IMR-90 (cell line): ENCODE data around the gene THBS1. TPM values are rescaled to one million over a fixed set of nuclear protein-coding genes. Genes with fewer than 3 reads are reported as not detected.
A peak's percentile ranks its signal among the peaks of the same experiment; 100 is the strongest.

ENCODE experiments used
- ATAC-seq: fragments of 200-7000 bp; cut with Tn5 transposase; 2 replicates; pipeline ENCODE4 v1.9.1; 2020; ENCODE audit warnings: low read depth, mild to moderate bottlenecking, moderate library complexity
- BruUV-seq: library from RNA; stranded (reverse); fragments of 400-500 nt; replicated peaks from 2 replicates; lab custom pipeline; 2021; lab: Mats Ljungman, UMichigan
- CTCF ChIA-PET: fragments of 300-600 bp; formaldehyde crosslinking; extraction: SDS; loops from one replicate; lab custom pipeline; 2021; ENCODE audit warnings: antibody characterized with exemption; lab: Yijun Ruan, JAX
- POLR2A ChIA-PET: fragments of 300-600 bp; sonication (Branson Sonifier 250); formaldehyde crosslinking; loops from one replicate; lab custom pipeline; 2022; ENCODE audit warnings: antibody characterized with exemption; ENCODE audit not compliant: unreplicated experiment; lab: Charles Lee
- DNase-seq: peaks from one replicate; pipeline ENCODE4 v3.0.0; 2013
- H2AFZ ChIP-seq: replicated peaks from 2 replicates; pipeline ENCODE3; 2013; ENCODE audit warnings: low read length, mild to moderate bottlenecking; ENCODE audit not compliant: poor library complexity
- H2AK5ac ChIP-seq: 2 replicates; pipeline ENCODE4 v1.6.1; 2013; ENCODE audit warnings: low read depth, low read length, inconsistent platforms
- H2AK9ac ChIP-seq: replicated peaks from 2 replicates; pipeline ENCODE3; 2013; ENCODE audit warnings: mild to moderate bottlenecking, low read depth, low read length, moderate library complexity; ENCODE audit not compliant: poor library complexity
- H2BK120ac ChIP-seq: 2 replicates; pipeline ENCODE4 v1.6.1; 2013; ENCODE audit warnings: low read depth, low read length, inconsistent platforms
- H2BK15ac ChIP-seq: 3 replicates; pipeline ENCODE4 v1.6.1; 2013; ENCODE audit warnings: low read depth, low read length, inconsistent platforms
- H2BK20ac ChIP-seq: 2 replicates; pipeline ENCODE4 v1.6.1; 2013; ENCODE audit warnings: low read depth, mild to moderate bottlenecking, inconsistent platforms, low read length, moderate library complexity
- H2BK5ac ChIP-seq: 2 replicates; pipeline ENCODE4 v1.6.1; 2013; ENCODE audit warnings: mild to moderate bottlenecking, low read depth, low read length, inconsistent platforms; ENCODE audit not compliant: poor library complexity, severe bottlenecking
- H3K14ac ChIP-seq: replicated peaks from 2 replicates; pipeline ENCODE4 v1.6.1; 2013; ENCODE audit warnings: low read depth, low read length, inconsistent platforms
- H3K18ac ChIP-seq: 2 replicates; pipeline ENCODE4 v1.6.1; 2013; ENCODE audit warnings: low read depth, low read length, control low read depth
- H3K23ac ChIP-seq: 2 replicates; pipeline ENCODE4 v1.6.1; 2013; ENCODE audit warnings: low read depth, low read length, inconsistent platforms
- H3K27ac ChIP-seq: 2 replicates; pipeline ENCODE4 v1.5.1; 2013; ENCODE audit warnings: mild to moderate bottlenecking, control low read depth, low read length; ENCODE audit not compliant: insufficient read depth
- H3K27me3 ChIP-seq: 2 replicates; pipeline ENCODE4 v1.6.1; 2013; ENCODE audit warnings: low read length; ENCODE audit not compliant: control insufficient read depth, insufficient read depth
- H3K36me3 ChIP-seq: 2 replicates; pipeline ENCODE4 v1.6.1; 2013; ENCODE audit warnings: low read length, mixed read lengths; ENCODE audit not compliant: control insufficient read depth, insufficient read depth
- H3K4ac ChIP-seq: 2 replicates; pipeline ENCODE4 v1.6.1; 2013; ENCODE audit warnings: low read depth, low read length, inconsistent platforms
- H3K4me1 ChIP-seq: 2 replicates; pipeline ENCODE4 v1.6.1; 2013; ENCODE audit warnings: low read length, mixed read lengths; ENCODE audit not compliant: control insufficient read depth, insufficient read depth
- H3K4me2 ChIP-seq: 2 replicates; pipeline ENCODE4 v1.6.1; 2013; ENCODE audit warnings: low read depth, mild to moderate bottlenecking, control low read depth, low read length, moderate library complexity
- H3K4me3 ChIP-seq: 2 replicates; pipeline ENCODE4 v1.5.1; 2013; ENCODE audit warnings: low read depth, mild to moderate bottlenecking, control low read depth, low read length, moderate library complexity; ENCODE audit not compliant: insufficient read depth
- H3K56ac ChIP-seq: 2 replicates; pipeline ENCODE4 v1.6.1; 2013; ENCODE audit warnings: low read length, inconsistent platforms; ENCODE audit not compliant: insufficient read depth; ENCODE audit errors: extremely low read depth
- H3K79me1 ChIP-seq, 2 experiments: 2 replicates each; pipeline ENCODE4 v1.6.1; 2013; ENCODE audit warnings: low read length in 2 of 2, inconsistent platforms in 1 of 2, low read depth in 1 of 2
- H3K9ac ChIP-seq: 2 replicates; pipeline ENCODE4 v1.6.1; 2013; ENCODE audit warnings: low read depth, low read length, control low read depth
- H3K9me1 ChIP-seq: 2 replicates; pipeline ENCODE4 v1.6.1; 2013; ENCODE audit warnings: low read length, inconsistent platforms; ENCODE audit not compliant: insufficient read depth
- H3K9me3 ChIP-seq: 2 replicates; pipeline ENCODE4 v1.6.1; 2013; ENCODE audit warnings: low read length; ENCODE audit not compliant: control insufficient read depth, insufficient read depth
- H4K20me1 ChIP-seq: 2 replicates; pipeline ENCODE4 v1.6.1; 2013; ENCODE audit warnings: low read length, inconsistent platforms; ENCODE audit not compliant: insufficient read depth
- H4K5ac ChIP-seq: 2 replicates; pipeline ENCODE4 v1.6.1; 2013; ENCODE audit warnings: mild to moderate bottlenecking, low read depth, low read length, control low read depth
- H4K8ac ChIP-seq, 2 experiments: 2 replicates each; pipeline ENCODE4 v1.6.1; 2013; ENCODE audit warnings: low read depth in 2 of 2, low read length in 2 of 2, control low read depth in 1 of 2, inconsistent platforms in 1 of 2
- H4K91ac ChIP-seq: 2 replicates; pipeline ENCODE4 v1.6.1; 2013; ENCODE audit warnings: low read depth, low read length, inconsistent platforms; ENCODE audit not compliant: insufficient read depth
- MAZ ChIP-seq: IDR thresholded peaks from 2 replicates; pipeline ENCODE4 v1.6.1; 2012; ENCODE audit warnings: low read depth, mild to moderate bottlenecking, low read length, improper control_type of control experiment, moderate library complexity, borderline replicate concordance
- NFE2L2 ChIP-seq: fragments of 150-350 bp; IDR thresholded peaks from 2 replicates; pipeline ENCODE4 v1.6.1; 2016; ENCODE audit warnings: low read depth, mild to moderate bottlenecking, low read length
- POLR2A ChIP-seq: IDR thresholded peaks from 2 replicates; pipeline ENCODE4 v1.6.1; 2012; ENCODE audit warnings: mild to moderate bottlenecking, low read depth, low read length
- RCOR1 ChIP-seq: IDR thresholded peaks from 2 replicates; pipeline ENCODE4 v1.6.1; 2012; ENCODE audit warnings: mild to moderate bottlenecking, low read length, improper control_type of control experiment; ENCODE audit not compliant: insufficient replicate concordance
- WGBS, 2 experiments: methylation state at CpG; one replicate each; pipeline versions ENCODE4 v1.1.5 to v1.1.7; 2013; ENCODE audit warnings: missing lambda C conversion rate in 2 of 2; ENCODE audit not compliant: insufficient read length in 1 of 2; ENCODE audit errors: extremely low coverage in 2 of 2; 5-methylcytosine and 5-hydroxymethylcytosine counted together
- dilution Hi-C: fragments of 300-500 bp; cut with HindIII; formaldehyde crosslinking; loops from one replicate; pipeline ENCODE4 v1.14.3; 2018; ENCODE audit warnings: low sequenced_read_pairs; ENCODE audit not compliant: unreplicated experiment
- in situ Hi-C: fragments of 300-500 bp; cut with MboI; formaldehyde crosslinking; loops from 3 replicates; pipeline ENCODE4 v1.14.3; 2019; ENCODE audit warnings: low sequenced_read_pairs, inconsistent platforms, mixed read lengths
- intact Hi-C: fragments of 100-400 bp; cut with micrococcal nuclease; formaldehyde crosslinking; loops from 2 replicates; pipeline ENCODE4 v1.10.0; 2022
- polyA plus RNA-seq, 3 experiments: library from polyadenylated mRNA; depleted of rRNA; stranded (reverse); fragments of >200 nt; gene quantifications; 2 replicates each; pipeline ENCODE4 v1.2.3, GENCODE V29; 2012; ENCODE audit warnings: low replicate concordance in 1 of 3
- total RNA-seq: library from RNA; depleted of rRNA; stranded (reverse); fragments of >200 nt; gene quantifications from 2 replicates; pipeline ENCODE4 v1.2.3, GENCODE V29; 2012
- TF ChIP-seq, protein P1 (sequence below): fragments of 150-350 bp; IDR thresholded peaks from 2 replicates; pipeline ENCODE4 v1.6.1; 2016; ENCODE audit warnings: low read depth, mild to moderate bottlenecking, low read length, moderate library complexity, borderline replicate concordance
- TF ChIP-seq, protein P2 (sequence below): fragments of 150-350 bp; IDR thresholded peaks from 2 replicates; pipeline ENCODE4 v1.6.1; 2017; ENCODE audit warnings: mild to moderate bottlenecking, antibody characterized with exemption, low read length, low read depth

The THBS1 gene
- total and polyA plus RNA-seq, 2 of the 4 experiments (the other 2 are of a cell fraction): 1,562 to 4,071 TPM

DNA sequence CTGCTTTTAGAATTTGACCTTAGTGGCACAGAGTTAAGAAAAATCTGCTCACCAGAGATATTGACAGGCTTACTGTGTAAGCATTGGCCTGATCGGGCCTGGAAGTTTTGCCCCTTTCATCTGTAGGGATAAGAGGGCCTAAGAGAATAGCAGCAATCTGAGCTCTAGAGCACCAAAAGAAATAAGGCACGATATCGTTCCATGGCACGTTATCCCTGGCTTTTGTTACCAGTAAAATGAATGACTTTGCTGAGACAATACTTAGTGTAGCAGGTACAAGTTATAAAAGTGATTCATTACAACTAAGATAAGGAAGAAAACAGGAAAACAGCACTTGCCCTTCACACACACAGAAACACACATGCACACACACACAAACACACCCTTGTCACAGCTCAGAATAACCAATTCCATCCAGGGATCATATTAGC, 5.0 kb downstream of the THBS1 start:
- H4K8ac ChIP-seq: 0 out of 4 replicates have a peak overlapping the region, but pooled peaks of 1 of the 2 experiments have one; percentile 4
- peak overlapping the region; percentile 39 for H3K14ac ChIP-seq
- peak overlapping the region; percentile 3; the same call in 1 of the 2 replicates for H3K27ac ChIP-seq
- H3K9ac ChIP-seq: peak overlapping the region; percentile 40
- peak overlapping the region; percentile 61 for H3K23ac ChIP-seq
- ChIA-PET CTCF (interaction anchor here (0.6 to 1.0 kb wide), 2 partner anchors 171 to 178 kb away, joined by 4 to 5 read pairs; no protein-coding TSS in a partner anchor), POLR2A (interaction anchor here (0.6 to 1.3 kb wide), 6 partner anchors 13 to 590 kb away, joined by 3 to 8 read pairs (median 4); no protein-coding TSS in a partner anchor)
- H3K56ac ChIP-seq: 0 out of 2 replicates have a peak overlapping the region, but pooled peaks have one; percentile 1
- in situ Hi-C loops: no loop called here
- no peak for ATAC-seq
- no CpG with 5 or more reads among the region's 4 CpGs for WGBS, 2 experiments
- peaks cover 99% of the 10 kb centered on the region for H4K20me1 ChIP-seq
- no peaks in the 10 kb centered on the region for H3K4me1 ChIP-seq
- H2AK5ac ChIP-seq: no peak overlapping the region
- no peak overlapping the region for H2BK20ac ChIP-seq
- no peak overlapping the region; the same call in 1 of the 2 replicates for H3K4me3 ChIP-seq
- TF ChIP-seq, protein P1, sequence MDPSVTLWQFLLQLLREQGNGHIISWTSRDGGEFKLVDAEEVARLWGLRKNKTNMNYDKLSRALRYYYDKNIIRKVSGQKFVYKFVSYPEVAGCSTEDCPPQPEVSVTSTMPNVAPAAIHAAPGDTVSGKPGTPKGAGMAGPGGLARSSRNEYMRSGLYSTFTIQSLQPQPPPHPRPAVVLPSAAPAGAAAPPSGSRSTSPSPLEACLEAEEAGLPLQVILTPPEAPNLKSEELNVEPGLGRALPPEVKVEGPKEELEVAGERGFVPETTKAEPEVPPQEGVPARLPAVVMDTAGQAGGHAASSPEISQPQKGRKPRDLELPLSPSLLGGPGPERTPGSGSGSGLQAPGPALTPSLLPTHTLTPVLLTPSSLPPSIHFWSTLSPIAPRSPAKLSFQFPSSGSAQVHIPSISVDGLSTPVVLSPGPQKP: no peak
- TF ChIP-seq, protein P2, sequence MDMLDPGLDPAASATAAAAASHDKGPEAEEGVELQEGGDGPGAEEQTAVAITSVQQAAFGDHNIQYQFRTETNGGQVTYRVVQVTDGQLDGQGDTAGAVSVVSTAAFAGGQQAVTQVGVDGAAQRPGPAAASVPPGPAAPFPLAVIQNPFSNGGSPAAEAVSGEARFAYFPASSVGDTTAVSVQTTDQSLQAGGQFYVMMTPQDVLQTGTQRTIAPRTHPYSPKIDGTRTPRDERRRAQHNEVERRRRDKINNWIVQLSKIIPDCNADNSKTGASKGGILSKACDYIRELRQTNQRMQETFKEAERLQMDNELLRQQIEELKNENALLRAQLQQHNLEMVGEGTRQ: no peak
- TF ChIP-seq NFE2L2: no peak
- TF ChIP-seq RCOR1: no peak
- TF ChIP-seq MAZ: no peak
- no peak for TF ChIP-seq POLR2A
- BruUV-seq: no TSS peak
- no peak overlapping the region for H2AK9ac ChIP-seq
- peak overlapping the region; percentile 44 for H2BK5ac ChIP-seq
- peaks cover 10% of the 10 kb centered on the region; the same call in 1 of the 2 replicates for H3K9me1 ChIP-seq
- H3K79me1 ChIP-seq: peaks cover 4 to 78% of the 10 kb centered on the region in 2 experiments; a peak in 3 of 4 replicates
- no peaks in the 10 kb centered on the region for H3K27me3 ChIP-seq
- H3K4me2 ChIP-seq: peak overlapping the region; percentile 41
- intact Hi-C loops: no loop called here
- no peak overlapping the region for H2BK120ac ChIP-seq
- H2BK15ac ChIP-seq: no peak overlapping the region
- H3K4ac ChIP-seq: no peak overlapping the region
- dilution Hi-C loops: no loop called here
- no peak overlapping the region for H2AFZ ChIP-seq
- H4K5ac ChIP-seq: no peak overlapping the region
- H3K36me3 ChIP-seq: peaks cover 79% of the 10 kb centered on the region
- H4K91ac ChIP-seq: no peak overlapping the region
- H3K9me3 ChIP-seq: no peaks in the 10 kb centered on the region
- no peak for DNase-seq
- H3K18ac ChIP-seq: no peak overlapping the region
